ENCODE results near the gene RNF25. TPM values are rescaled to one million over a fixed set of nuclear protein-coding genes. Genes with fewer than 3 reads are reported as not detected.

The RNF25 gene
- polyA plus RNA-seq, 1 experiment = 57.5 TPM

GRCh38 chr2:218671097-218671653 lies 627 bp downstream of the RNF25 start:
- POLR2A ChIA-PET = interaction anchor here (1.6 to 2.1 kb wide), 2 partner anchors 12 to 16 kb away, joined by 7 to 24 read pairs; partner anchors contain the start of genes BCS1L and ZNF142
- DNase-seq (ENCODE audit: low read depth, low spot score) = no peak
- TF ChIP-seq CTCF (IDR thresholded peaks at IDR 0.05; ENCODE audit: low read depth, low read length) = no peak
- CTCF ChIA-PET = interaction anchor here (0.7 to 5.5 kb wide), 8 partner anchors 9 to 177 kb away, joined by 3 to 49 read pairs (median 6); partner anchors contain the start of genes BCS1L and ZNF142
- Histone ChIP-seq H3K9me3 (ENCODE audit: control insufficient read depth, insufficient read depth, low read length) (no peaks in the 10 kb centered on the region; the same call in 1 of the 2 replicates), H3K27me3 (ENCODE audit: control insufficient read depth, insufficient read depth, low read length) (no peaks in the 10 kb centered on the region), H3K4me3 (ENCODE audit: low read depth, low read length) (peak overlapping the region; percentile 95), H3K27ac (ENCODE audit: low read depth, low read length) (peak overlapping the region; percentile 77)

- no peak overlapping the region for H3K27ac ChIP-seq (ENCODE audit: low read depth, low read length)
- no peak overlapping the region for H3K4me3 ChIP-seq (ENCODE audit: low read depth, low read length)
- TF ChIP-seq CTCF (IDR thresholded peaks at IDR 0.05; ENCODE audit: low read depth, low read length) = no peak
- H3K27me3 ChIP-seq (ENCODE audit: control insufficient read depth, insufficient read depth, low read length) = no peaks in the 10 kb centered on the region
- CTCF ChIA-PET = no interaction called here
- DNase-seq (ENCODE audit: low read depth, low spot score) = no peak
- POLR2A ChIA-PET = no interaction called here
- no peaks in the 10 kb centered on the region for H3K9me3 ChIP-seq (ENCODE audit: control insufficient read depth, insufficient read depth, low read length)
These were observed 7.1 kb downstream of the RNF25 start for GRCh38 chr2:218664653-218665052.

- CTCF ChIA-PET = no interaction called here
- POLR2A ChIA-PET = interaction anchor here (1.0 kb wide), 1 partner anchor 8 kb away, joined by 3 read pairs; the partner anchor contains the start of genes RNF25 and STK36
- TF ChIP-seq CTCF (IDR thresholded peaks at IDR 0.05; ENCODE audit: low read depth, low read length) = no peak
- Histone ChIP-seq H3K4me3 (ENCODE audit: low read depth, low read length) (no peak overlapping the region), H3K27me3 (ENCODE audit: control insufficient read depth, insufficient read depth, low read length) (no peaks in the 10 kb centered on the region), H3K9me3 (ENCODE audit: control insufficient read depth, insufficient read depth, low read length) (peaks cover 3% of the 10 kb centered on the region; the same call in 1 of the 2 replicates), H3K27ac (ENCODE audit: low read depth, low read length) (no peak overlapping the region)
- no peak for DNase-seq (ENCODE audit: low read depth, low spot score)
These were observed 7.9 kb downstream of the RNF25 start for GRCh38 chr2:218663901-218664300.

- no peak for DNase-seq (ENCODE audit: low read depth, low spot score)
- Histone ChIP-seq H3K27ac (ENCODE audit: low read depth, low read length) (no peak overlapping the region), H3K4me3 (ENCODE audit: low read depth, low read length) (no peak overlapping the region), H3K27me3 (ENCODE audit: control insufficient read depth, insufficient read depth, low read length) (no peaks in the 10 kb centered on the region), H3K9me3 (ENCODE audit: control insufficient read depth, insufficient read depth, low read length) (peaks cover 3% of the 10 kb centered on the region; the same call in 1 of the 2 replicates)
- TF ChIP-seq CTCF (IDR thresholded peaks at IDR 0.05; ENCODE audit: low read depth, low read length) = no peak
- CTCF ChIA-PET = no interaction called here
- POLR2A ChIA-PET = interaction anchor here (0.5 kb wide), 1 partner anchor 38 kb away, joined by 4 read pairs; no protein-coding TSS in a partner anchor
These were observed 9.0 kb downstream of the RNF25 start for GRCh38 chr2:218662827-218663226.

GRCh38 chr2:218662377-218662776 lies 9.4 kb downstream of the RNF25 start:
- no peak for DNase-seq (ENCODE audit: low read depth, low spot score)
- TF ChIP-seq CTCF (IDR thresholded peaks at IDR 0.05; ENCODE audit: low read depth, low read length) = no peak
- POLR2A ChIA-PET = interaction anchor here (1.3 kb wide), 1 partner anchor 10 kb away, joined by 3 read pairs; the partner anchor contains the start of gene STK36
- no peak overlapping the region for H3K27ac ChIP-seq (ENCODE audit: low read depth, low read length)
- H3K9me3 ChIP-seq (ENCODE audit: control insufficient read depth, insufficient read depth, low read length) = peaks cover 3% of the 10 kb centered on the region; the same call in 1 of the 2 replicates
- no peak overlapping the region for H3K4me3 ChIP-seq (ENCODE audit: low read depth, low read length)
- no peaks in the 10 kb centered on the region for H3K27me3 ChIP-seq (ENCODE audit: control insufficient read depth, insufficient read depth, low read length)
- CTCF ChIA-PET = interaction anchor here (5.2 kb wide), 1 partner anchor 13 kb away, joined by 32 read pairs; no protein-coding TSS in a partner anchor
